GM06990 (cell line): Measurements from ENCODE around the gene ALDH1A3.

Source experiments
- DNase-seq: peaks from one replicate; pipeline ENCODE4 v3.0.0-alpha.2; 2011; ENCODE audit not compliant: insufficient read length; ENCODE audit errors: extremely low read depth
- H3K27me3 ChIP-seq: replicated peaks from 2 replicates; pipeline ENCODE4 v1.6.0; 2011; ENCODE audit warnings: low read length; ENCODE audit not compliant: control insufficient read depth, insufficient read depth
- H3K36me3 ChIP-seq: 2 replicates; pipeline ENCODE4 v1.5.1; 2011; ENCODE audit warnings: low read length; ENCODE audit not compliant: control insufficient read depth, insufficient read depth
- H3K4me3 ChIP-seq: replicated peaks from 2 replicates; pipeline ENCODE4 v1.5.1; 2011; ENCODE audit warnings: low read depth, mild to moderate bottlenecking, control low read depth, low read length
- TF ChIP-seq, protein P1 (sequence below): IDR thresholded peaks from 2 replicates; pipeline ENCODE4 v1.5.1; 2011; ENCODE audit warnings: low read length, control low read depth, mild to moderate bottlenecking, inconsistent platforms; ENCODE audit not compliant: insufficient read depth, poor library complexity, severe bottlenecking

ALDH1A3 gene

DNA sequence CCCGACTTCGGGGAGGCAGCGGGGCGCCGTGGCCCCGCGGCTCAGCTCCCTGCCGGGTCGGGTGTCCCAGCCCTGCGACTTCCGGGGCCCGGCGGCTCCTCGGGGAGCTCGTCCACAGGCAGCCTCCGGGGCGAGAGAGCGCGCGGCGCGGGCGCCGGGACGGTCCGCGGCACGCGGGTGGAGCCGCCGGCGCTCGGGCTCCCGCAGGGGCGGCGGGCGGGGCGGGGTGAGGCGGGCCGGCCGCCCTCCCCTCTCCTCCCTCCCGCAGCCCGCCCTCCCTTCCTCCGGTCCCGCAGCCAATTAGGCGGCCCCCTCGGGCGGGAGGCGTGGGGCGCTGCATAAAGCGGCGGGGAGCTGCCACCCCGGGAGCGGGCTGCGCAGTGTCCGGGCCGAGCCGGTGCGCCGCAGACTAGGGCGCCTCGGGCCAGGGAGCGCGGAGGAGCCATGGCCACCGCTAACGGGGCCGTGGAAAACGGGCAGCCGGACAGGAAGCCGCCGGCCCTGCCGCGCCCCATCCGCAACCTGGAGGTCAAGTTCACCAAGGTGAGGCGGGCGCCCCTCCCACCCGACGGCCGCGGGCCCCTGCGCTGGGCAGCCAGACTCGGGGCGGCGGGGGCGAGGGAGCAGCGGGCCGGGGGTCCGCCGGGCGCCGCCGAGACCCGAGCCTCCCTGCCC lies at the start of gene ALDH1A3:
TSS of gene ALDH1A3 (plus strand) at position 368 of the 675 bp plus-strand sequence. CDS start at position 445, 77 bp downstream.
- Histone ChIP-seq H3K4me3 (peak within 1 kb of the TSS; percentile 42), H3K27me3 (peaks cover under 1% of the 10 kb centered on the region), H3K36me3 (no peaks in the 10 kb centered on the region)
- DNase-seq, result peak; percentile 23
- TF ChIP-seq, protein P1, sequence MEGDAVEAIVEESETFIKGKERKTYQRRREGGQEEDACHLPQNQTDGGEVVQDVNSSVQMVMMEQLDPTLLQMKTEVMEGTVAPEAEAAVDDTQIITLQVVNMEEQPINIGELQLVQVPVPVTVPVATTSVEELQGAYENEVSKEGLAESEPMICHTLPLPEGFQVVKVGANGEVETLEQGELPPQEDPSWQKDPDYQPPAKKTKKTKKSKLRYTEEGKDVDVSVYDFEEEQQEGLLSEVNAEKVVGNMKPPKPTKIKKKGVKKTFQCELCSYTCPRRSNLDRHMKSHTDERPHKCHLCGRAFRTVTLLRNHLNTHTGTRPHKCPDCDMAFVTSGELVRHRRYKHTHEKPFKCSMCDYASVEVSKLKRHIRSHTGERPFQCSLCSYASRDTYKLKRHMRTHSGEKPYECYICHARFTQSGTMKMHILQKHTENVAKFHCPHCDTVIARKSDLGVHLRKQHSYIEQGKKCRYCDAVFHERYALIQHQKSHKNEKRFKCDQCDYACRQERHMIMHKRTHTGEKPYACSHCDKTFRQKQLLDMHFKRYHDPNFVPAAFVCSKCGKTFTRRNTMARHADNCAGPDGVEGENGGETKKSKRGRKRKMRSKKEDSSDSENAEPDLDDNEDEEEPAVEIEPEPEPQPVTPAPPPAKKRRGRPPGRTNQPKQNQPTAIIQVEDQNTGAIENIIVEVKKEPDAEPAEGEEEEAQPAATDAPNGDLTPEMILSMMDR, result no peak

DNA sequence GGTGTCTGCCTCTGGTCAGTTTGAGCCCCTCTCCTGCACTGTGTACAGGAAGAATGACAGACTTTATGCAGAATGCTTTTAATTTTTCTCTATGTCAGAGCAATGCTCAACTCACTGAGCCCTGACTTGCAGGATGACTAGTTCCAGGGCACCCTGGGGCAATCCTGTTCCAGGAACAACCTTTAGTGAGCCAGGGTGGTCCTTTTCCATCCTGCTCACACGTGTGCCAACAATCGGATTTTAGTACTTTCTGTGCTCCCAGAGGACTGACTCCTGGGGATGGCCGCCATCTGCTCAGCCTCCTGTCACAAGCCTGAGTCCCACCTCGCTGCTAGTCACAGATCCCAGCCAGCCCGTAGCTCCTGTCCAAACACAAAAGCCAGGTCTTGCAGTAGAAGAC lies 48.2 kb upstream of the ALDH1A3 start:
- Histone ChIP-seq H3K27me3 (no peaks in the 10 kb centered on the region), H3K36me3 (no peaks in the 10 kb centered on the region), H3K4me3 (no peak overlapping the region)
- TF ChIP-seq, protein P1, result no peak
- no peak for DNase-seq

DNA sequence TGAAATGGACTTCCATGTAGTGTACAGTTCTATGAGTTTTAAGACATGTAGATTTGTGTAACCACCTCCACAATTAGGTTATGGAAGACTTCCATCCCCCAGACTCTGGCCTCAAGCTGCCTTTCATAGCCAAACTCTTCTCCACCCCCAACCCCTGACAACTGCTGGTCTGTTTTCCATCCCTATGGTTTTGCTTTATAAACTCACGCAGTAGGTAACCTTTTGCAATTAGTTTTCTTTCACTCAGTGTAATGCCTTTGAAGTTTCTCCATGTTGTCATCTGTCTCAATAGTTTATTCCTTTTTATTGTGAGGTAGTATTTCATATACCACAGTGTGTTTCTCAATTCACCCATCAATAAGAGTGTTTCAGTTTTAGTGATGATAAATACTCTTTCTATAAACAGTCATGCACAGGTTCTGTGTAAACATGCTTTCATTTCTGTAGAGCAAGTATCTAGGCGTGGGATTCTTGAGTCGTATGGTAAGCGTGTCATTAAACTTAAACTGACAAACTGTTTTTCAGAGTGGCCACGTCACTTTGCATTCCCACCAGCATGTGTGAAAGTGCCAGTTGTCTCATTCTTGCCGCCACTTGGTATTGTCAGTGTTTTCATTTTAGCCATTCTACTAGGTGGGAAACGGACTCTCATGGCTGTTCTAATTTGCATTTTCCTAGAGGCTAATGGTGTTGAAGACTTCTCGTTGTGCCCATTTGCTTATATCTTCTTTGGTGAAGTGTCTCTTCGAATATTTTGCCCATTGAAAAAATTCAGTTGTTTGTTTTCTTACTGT lies 47.3 kb upstream of the ALDH1A3 start:
- Histone ChIP-seq H3K36me3 (no peaks in the 10 kb centered on the region), H3K27me3 (no peaks in the 10 kb centered on the region; the same call in 1 of the 2 replicates), H3K4me3 (no peak overlapping the region)
- no peak for DNase-seq
- TF ChIP-seq, protein P1, result no peak

DNA sequence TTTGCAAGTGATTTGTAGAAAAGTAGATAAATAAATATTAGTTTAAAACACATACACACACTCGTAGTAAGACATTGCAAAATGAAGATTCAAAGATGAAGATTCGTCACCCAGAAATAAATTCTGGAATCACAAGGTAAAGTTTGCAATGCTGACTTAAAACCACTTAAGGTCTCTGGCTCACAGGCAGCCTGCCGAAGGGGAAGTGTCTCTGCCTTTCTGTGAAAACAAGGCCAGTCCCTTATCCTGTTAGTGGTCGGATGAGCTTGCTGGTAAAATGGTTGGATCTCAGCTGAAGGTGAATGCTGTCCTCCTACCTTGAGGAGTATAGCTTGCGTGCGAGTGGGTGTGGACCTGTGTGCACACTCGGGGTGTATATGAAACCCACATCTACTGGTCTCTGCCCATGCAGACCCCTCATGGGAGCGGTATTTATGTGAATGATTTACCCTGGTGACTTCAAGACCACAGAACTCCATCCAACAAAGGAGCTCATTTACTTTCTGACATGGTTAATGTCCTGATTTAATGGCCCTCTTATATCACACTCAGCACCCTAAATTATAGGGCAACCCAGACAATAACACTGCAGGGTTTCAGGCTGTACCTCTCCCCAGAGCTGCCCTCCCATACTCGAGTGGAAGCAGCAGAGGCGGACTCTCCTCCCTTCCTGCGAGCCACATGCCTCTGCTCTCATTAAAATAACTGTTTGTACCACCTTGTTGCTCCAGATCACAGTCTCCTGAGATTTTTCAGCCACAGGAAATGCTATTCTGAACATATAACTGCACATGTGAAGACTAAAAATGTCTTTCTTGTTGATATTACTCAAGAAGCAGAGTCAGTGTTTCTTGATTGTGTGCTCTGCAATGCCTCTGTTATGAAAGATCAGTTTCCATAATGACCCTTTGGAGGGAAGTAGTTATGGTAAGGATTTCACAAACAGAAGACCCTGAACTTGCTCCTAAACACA lies 45.9 kb upstream of the ALDH1A3 start:
- TF ChIP-seq, protein P1, result no peak
- Histone ChIP-seq H3K36me3 (no peaks in the 10 kb centered on the region), H3K4me3 (no peak overlapping the region), H3K27me3 (no peaks in the 10 kb centered on the region; the same call in 1 of the 2 replicates)
- DNase-seq, result no peak

DNA sequence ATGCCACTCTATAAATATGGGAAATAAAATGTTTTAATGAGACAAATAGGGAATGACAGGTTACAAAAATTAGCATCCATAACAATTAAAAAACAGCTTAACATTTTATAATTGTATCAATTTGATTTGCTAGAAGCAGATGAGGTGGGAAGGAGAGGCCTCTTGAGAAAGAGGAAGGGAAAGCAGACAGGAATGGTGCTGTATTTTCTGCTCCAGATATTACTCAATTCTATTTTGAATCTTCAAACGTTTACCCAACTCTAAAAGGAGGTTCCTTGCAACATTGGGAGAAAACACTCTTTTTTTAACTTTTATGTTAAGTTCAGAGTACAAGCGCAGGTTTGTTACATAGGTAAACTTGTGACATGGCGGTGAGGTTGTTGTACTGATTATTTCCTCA lies 44.9 kb upstream of the ALDH1A3 start:
- H3K36me3 ChIP-seq, result no peaks in the 10 kb centered on the region
- TF ChIP-seq, protein P1, result no peak
- H3K4me3 ChIP-seq, result no peak overlapping the region
- no peaks in the 10 kb centered on the region; the same call in 1 of the 2 replicates for H3K27me3 ChIP-seq
- DNase-seq, result no peak
